Ishikawa (cell line): ENCODE results near the gene SYCE3.

ENCODE experiments used
- CEBPB ChIP-seq: IDR thresholded peaks from 2 replicates; pipeline ENCODE4 v1.6.1; 2012
- CREB1 ChIP-seq: IDR thresholded peaks from 2 replicates; pipeline ENCODE4 v1.6.1; 2012; ENCODE audit warnings: low read depth
- EP300 ChIP-seq: IDR thresholded peaks from 2 replicates; pipeline ENCODE4 v1.6.1; 2012; ENCODE audit warnings: borderline replicate concordance
- FOXM1 ChIP-seq: IDR thresholded peaks from 2 replicates; pipeline ENCODE4 v1.6.1; 2012; ENCODE audit warnings: low read depth, borderline replicate concordance
- MAX ChIP-seq: IDR thresholded peaks from 2 replicates; pipeline ENCODE4 v1.6.1; 2012
- NFIC ChIP-seq: IDR thresholded peaks from 2 replicates; pipeline ENCODE4 v1.6.1; 2012
- RAD21 ChIP-seq: IDR thresholded peaks from 2 replicates; pipeline ENCODE4 v1.6.1; 2012; ENCODE audit warnings: low read depth
- REST ChIP-seq: IDR thresholded peaks from 2 replicates; pipeline ENCODE4 v1.6.1; 2012; ENCODE audit warnings: low read depth, mild to moderate bottlenecking
- TAF1 ChIP-seq: IDR thresholded peaks from 2 replicates; pipeline ENCODE4 v1.6.1; 2012; ENCODE audit warnings: low read depth, mild to moderate bottlenecking
- TCF12 ChIP-seq: IDR thresholded peaks from 2 replicates; pipeline ENCODE4 v1.6.1; 2012; ENCODE audit warnings: low read depth
- TEAD4 ChIP-seq: IDR thresholded peaks from 2 replicates; pipeline ENCODE4 v1.6.1; 2012
- USF1 ChIP-seq: IDR thresholded peaks from 2 replicates; pipeline ENCODE4 v1.6.1; 2012
- YY1 ChIP-seq: IDR thresholded peaks from 2 replicates; pipeline ENCODE4 v1.6.1; 2012; ENCODE audit warnings: low read depth
- ZBTB7A ChIP-seq: IDR thresholded peaks from 2 replicates; pipeline ENCODE4 v1.6.1; 2012; ENCODE audit warnings: low read depth

- TF ChIP-seq CREB1 (no peak), FOXM1 (no peak), MAX (no peak), RAD21 (no peak), NFIC (no peak), YY1 (no peak), CEBPB (no peak), TCF12 (no peak), TAF1 (no peak), TEAD4 (no peak), EP300 (no peak), REST (no peak), ZBTB7A (no peak), USF1 (no peak)
Observed at GRCh38 chr22:50537765-50538164, 25.0 kb downstream of the SYCE3 start.
